T-cell (primary cell): Measurements from ENCODE around the gene SHISAL1. TPM values are rescaled to one million over a fixed set of nuclear protein-coding genes. Genes with fewer than 3 reads are reported as not detected.

Experiments used
- ATAC-seq, 4 experiments: fragments of 200-7000 bp in 3 of 4; fragments of 150-1000 bp in 1 of 4; cut with Tn5 transposase; replicated peaks in 1 of 4; 1 replicate in 3 of 4; 2 replicates in 1 of 4; pipeline ENCODE4 v1.10.0; 2021; ENCODE audit warnings: moderate library complexity in 3 of 4, mild to moderate bottlenecking in 2 of 4, moderate number of reproducible peaks in 1 of 4
- CTCF ChIA-PET, 2 donors: fragments of 300-600 bp; sonication (Branson Sonifier 250); formaldehyde crosslinking; loops; one replicate each; lab custom pipeline; 2022; ENCODE audit warnings: antibody characterized with exemption in 2 of 2; lab: Charles Lee
- POLR2A ChIA-PET, 2 donors: fragments of 300-600 bp; sonication (Branson Sonifier 250); formaldehyde crosslinking; loops; one replicate each; lab custom pipeline; 2022; ENCODE audit warnings: antibody characterized with exemption in 2 of 2; lab: Charles Lee
- DNase-seq, 35 experiments: peaks; one replicate each; pipeline versions ENCODE4 v3.0.0 to v3.0.0-alpha.2; 2013 to 2023
- H3K27ac ChIP-seq: one replicate; pipeline ENCODE4 v1.5.1; 2013; ENCODE audit warnings: low read length
- H3K27me3 ChIP-seq, 2 experiments: replicated peaks in 1 of 2; 1 replicate in 1 of 2; 2 replicates in 1 of 2; pipeline versions ENCODE4 v1.6.1 to v1.7.0; 2013; ENCODE audit warnings: low read length in 1 of 2, mixed read lengths in 1 of 2; ENCODE audit not compliant: control insufficient read depth in 2 of 2, insufficient read depth in 2 of 2; ENCODE audit errors: extremely low read depth in 1 of 2
- H3K36me3 ChIP-seq, 2 donors: 1 replicate in 1 of 2; 2 replicates in 1 of 2; pipeline versions ENCODE4 v1.6.1 to v1.7.0; 2013; ENCODE audit warnings: low read length in 1 of 2; ENCODE audit not compliant: control insufficient read depth in 2 of 2, insufficient read depth in 1 of 2; ENCODE audit errors: extremely low read depth in 1 of 2
- H3K4me1 ChIP-seq, 2 experiments: 1 replicate in 1 of 2; 2 replicates in 1 of 2; pipeline versions ENCODE4 v1.6.1 to v1.7.0; 2013; ENCODE audit warnings: low read length in 2 of 2, mixed read lengths in 1 of 2; ENCODE audit not compliant: insufficient read depth in 2 of 2, control insufficient read depth in 1 of 2; ENCODE audit errors: extremely low read depth in 1 of 2
- H3K4me3 ChIP-seq, 2 donors: 1 replicate in 1 of 2; 2 replicates in 1 of 2; pipeline versions ENCODE4 v1.5.1 to v1.7.0; 2013; ENCODE audit warnings: mild to moderate bottlenecking in 2 of 2, low read length in 1 of 2, moderate library complexity in 1 of 2; ENCODE audit not compliant: control insufficient read depth in 1 of 2; ENCODE audit errors: extremely low read depth in 1 of 2
- H3K9me3 ChIP-seq: 2 replicates; pipeline ENCODE4 v1.7.0; 2013
- H3K27ac Mint-ChIP-seq, 2 donors: one replicate each; pipeline ENCODE4 v1.8.0; 2020 to 2021; ENCODE audit warnings: mild to moderate bottlenecking in 2 of 2, mixed read lengths in 2 of 2
- H3K27me3 Mint-ChIP-seq, 2 donors: one replicate each; pipeline ENCODE4 v1.8.0; 2021 to 2022; ENCODE audit warnings: mixed read lengths in 2 of 2
- H3K36me3 Mint-ChIP-seq: one replicate; pipeline ENCODE4 v1.8.0; 2021; ENCODE audit warnings: mixed read lengths
- H3K4me1 Mint-ChIP-seq, 3 donors: one replicate each; pipeline ENCODE4 v1.8.0; 2020 to 2022; ENCODE audit warnings: mixed read lengths in 3 of 3, mild to moderate bottlenecking in 1 of 3
- H3K4me3 Mint-ChIP-seq, 3 donors: one replicate each; pipeline ENCODE4 v1.8.0; 2020 to 2022; ENCODE audit warnings: mild to moderate bottlenecking in 3 of 3, mixed read lengths in 3 of 3, moderate library complexity in 3 of 3
- H3K9me3 Mint-ChIP-seq, 3 donors: one replicate each; pipeline ENCODE4 v1.8.0; 2020 to 2022; ENCODE audit warnings: mixed read lengths in 3 of 3
- WGBS: methylation state at CpG from one replicate; pipeline ENCODE4 v1.1.5; 2013; ENCODE audit warnings: missing lambda C conversion rate; ENCODE audit not compliant: insufficient coverage; 5-methylcytosine and 5-hydroxymethylcytosine counted together
- total RNA-seq, 35 experiments: library from RNA in 6 of 35; stranded (reverse) in 6 of 35; fragments of 120-200 nt in 1 of 35; gene quantifications; one replicate each; pipeline versions ENCODE4 v1.2.1 to v1.2.4 and lab custom pipeline; 2013 to 2026

Gene SHISAL1
- total RNA-seq, 5 donors from 2014 or later (not counting 1 experiment from before 2014, with no cell fraction given), result 0.03 to 0.06 TPM; not detected in 3

DNA sequence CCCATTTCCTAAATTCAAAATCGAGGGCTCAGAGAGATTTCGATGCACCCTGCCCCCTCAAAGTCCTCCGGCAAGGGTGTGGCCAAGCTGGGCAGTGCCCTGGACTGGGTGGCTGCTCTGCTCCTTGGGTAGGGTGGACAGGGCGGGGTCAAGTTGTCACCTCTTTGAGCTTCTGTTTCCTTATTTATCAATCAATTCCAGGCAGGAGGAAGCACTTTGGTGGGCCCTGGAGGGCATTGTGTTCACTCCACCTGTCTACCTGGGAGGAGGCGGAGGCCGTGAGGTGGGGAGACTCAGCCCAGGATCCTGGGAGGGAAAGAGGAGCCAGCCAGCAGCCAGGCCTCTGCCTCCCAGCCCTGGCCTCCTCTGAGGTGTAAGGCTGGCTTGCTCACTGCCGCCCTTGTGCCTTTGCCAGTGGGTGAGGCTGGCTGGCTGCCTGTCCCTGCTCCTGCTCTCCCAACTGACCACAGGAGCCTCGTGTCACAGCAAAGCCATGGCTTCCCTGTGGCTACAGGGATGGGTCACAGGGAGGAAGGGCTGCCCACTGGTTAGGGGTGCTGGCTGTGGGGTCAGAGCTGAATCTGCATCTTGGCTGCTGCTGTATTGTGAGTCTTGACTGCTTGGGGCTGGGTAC is 25.5 kb upstream of the SHISAL1 start:
- H3K4me3 ChIP-seq, result no peak overlapping the region
- no peaks in the 10 kb centered on the region for H3K36me3 Mint-ChIP-seq
- peaks cover 0 to 38% of the 10 kb centered on the region in 2 experiments for H3K27me3 ChIP-seq
- no peak overlapping the region for H3K4me3 Mint-ChIP-seq
- no peaks in the 10 kb centered on the region for H3K4me1 ChIP-seq
- DNase-seq (no peak), ATAC-seq (no peak)
- H3K27ac Mint-ChIP-seq, result no peak overlapping the region
- WGBS, result 83% methylated on average over 5 of the region's 8 CpGs
- POLR2A ChIA-PET, result no interaction called here
- no peaks in the 10 kb centered on the region for H3K9me3 Mint-ChIP-seq
- H3K36me3 ChIP-seq, result no peaks in the 10 kb centered on the region
- H3K27me3 Mint-ChIP-seq, result no peaks in the 10 kb centered on the region
- H3K27ac ChIP-seq, result no peak overlapping the region
- H3K4me1 Mint-ChIP-seq, result no peaks in the 10 kb centered on the region
- CTCF ChIA-PET, result no interaction called here
- no peaks in the 10 kb centered on the region for H3K9me3 ChIP-seq

DNA sequence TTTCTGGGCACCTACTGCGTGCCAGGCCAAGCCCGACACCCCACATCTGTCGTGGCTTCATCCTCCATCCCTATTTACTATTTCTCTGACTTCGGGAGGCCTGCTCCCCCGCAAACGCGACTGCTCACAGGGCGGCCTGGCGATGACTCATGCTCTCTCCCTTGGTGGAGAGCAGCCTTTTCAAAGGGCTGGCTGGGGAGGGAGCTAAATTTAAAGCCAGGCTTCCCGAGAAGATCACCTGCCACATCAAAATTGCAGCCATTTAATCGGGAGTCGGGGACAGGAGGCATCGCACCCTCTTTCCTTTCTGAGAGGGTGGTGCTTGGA is 24.9 kb upstream of the SHISAL1 start:
- Histone ChIP-seq H3K9me3 (no peaks in the 10 kb centered on the region), H3K27me3 (peaks cover 0 to 45% of the 10 kb centered on the region in 2 experiments), H3K27ac (no peak overlapping the region), H3K36me3 (no peaks in the 10 kb centered on the region), H3K4me1 (no peaks in the 10 kb centered on the region), H3K4me3 (no peak overlapping the region)
- Mint-ChIP-seq H3K4me1 (no peaks in the 10 kb centered on the region), H3K27ac (no peak overlapping the region), H3K4me3 (no peak overlapping the region), H3K36me3 (no peaks in the 10 kb centered on the region), H3K27me3 (no peaks in the 10 kb centered on the region), H3K9me3 (no peaks in the 10 kb centered on the region)
- ChIA-PET CTCF (interaction anchor here in 1 of 2 donors (0.6 kb wide), 1 partner anchor 344 kb away, joined by 3 read pairs; no protein-coding TSS in a partner anchor), POLR2A (no interaction called here)
- DNase-seq (no peak), ATAC-seq (no peak)
- WGBS, result 50% methylated on average over 4 of the region's 13 CpGs

DNA sequence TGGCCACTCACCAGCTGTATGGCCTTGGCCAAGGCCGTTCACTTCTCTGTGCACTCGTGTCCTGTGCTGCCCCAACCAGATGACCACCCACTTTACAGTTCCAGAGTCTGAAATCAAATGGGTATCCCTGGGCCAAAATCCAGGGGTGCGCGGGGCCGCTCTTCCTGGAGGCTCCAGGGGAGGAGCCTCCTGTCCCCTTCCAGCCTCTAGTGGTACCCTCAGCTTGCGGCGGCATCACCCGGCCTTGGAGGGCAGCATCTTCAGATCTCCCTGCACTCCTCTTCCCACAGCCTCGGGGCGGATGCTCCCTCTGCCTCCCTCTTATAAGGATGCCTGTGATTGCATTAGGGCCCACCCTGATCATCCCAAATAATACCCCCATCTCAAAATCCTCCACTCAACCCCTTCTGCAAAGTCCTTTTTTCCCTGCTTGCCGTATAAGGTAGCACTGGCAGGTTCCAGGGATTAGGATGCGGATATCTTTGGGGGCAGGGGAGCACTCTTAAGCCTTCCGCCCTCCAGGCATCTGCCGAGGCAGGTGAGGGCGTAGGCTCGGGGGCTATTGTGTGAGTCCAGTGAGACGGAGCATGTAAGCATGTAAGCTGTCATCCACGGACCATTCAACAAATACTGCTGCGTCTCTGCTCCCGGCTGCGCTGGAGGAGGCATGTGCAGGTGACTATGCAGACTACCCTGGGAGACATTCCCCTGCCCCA is 24.4 kb upstream of the SHISAL1 start:
- Mint-ChIP-seq H3K4me1 (peaks cover 0 to 2% (median 2%) of the 10 kb centered on the region in 3 donors), H3K27me3 (peaks cover 2 to 3% of the 10 kb centered on the region in 2 donors), H3K4me3 (no peak overlapping the region), H3K27ac (no peak overlapping the region), H3K9me3 (no peaks in the 10 kb centered on the region), H3K36me3 (no peaks in the 10 kb centered on the region)
- Histone ChIP-seq H3K36me3 (no peaks in the 10 kb centered on the region), H3K27me3 (peaks cover 0 to 50% of the 10 kb centered on the region in 2 experiments), H3K27ac (no peak overlapping the region), H3K4me1 (peaks cover 0 to 3% of the 10 kb centered on the region in 2 experiments), H3K4me3 (no peak overlapping the region), H3K9me3 (no peaks in the 10 kb centered on the region)
- ChIA-PET POLR2A (no interaction called here), CTCF (interaction anchor here in 1 of 2 donors (0.6 kb wide), 1 partner anchor 344 kb away, joined by 3 read pairs; no protein-coding TSS in a partner anchor)
- no peak for ATAC-seq
- 91% methylated on average over 18 of the region's 21 CpGs for WGBS
- DNase-seq, result no peak

DNA sequence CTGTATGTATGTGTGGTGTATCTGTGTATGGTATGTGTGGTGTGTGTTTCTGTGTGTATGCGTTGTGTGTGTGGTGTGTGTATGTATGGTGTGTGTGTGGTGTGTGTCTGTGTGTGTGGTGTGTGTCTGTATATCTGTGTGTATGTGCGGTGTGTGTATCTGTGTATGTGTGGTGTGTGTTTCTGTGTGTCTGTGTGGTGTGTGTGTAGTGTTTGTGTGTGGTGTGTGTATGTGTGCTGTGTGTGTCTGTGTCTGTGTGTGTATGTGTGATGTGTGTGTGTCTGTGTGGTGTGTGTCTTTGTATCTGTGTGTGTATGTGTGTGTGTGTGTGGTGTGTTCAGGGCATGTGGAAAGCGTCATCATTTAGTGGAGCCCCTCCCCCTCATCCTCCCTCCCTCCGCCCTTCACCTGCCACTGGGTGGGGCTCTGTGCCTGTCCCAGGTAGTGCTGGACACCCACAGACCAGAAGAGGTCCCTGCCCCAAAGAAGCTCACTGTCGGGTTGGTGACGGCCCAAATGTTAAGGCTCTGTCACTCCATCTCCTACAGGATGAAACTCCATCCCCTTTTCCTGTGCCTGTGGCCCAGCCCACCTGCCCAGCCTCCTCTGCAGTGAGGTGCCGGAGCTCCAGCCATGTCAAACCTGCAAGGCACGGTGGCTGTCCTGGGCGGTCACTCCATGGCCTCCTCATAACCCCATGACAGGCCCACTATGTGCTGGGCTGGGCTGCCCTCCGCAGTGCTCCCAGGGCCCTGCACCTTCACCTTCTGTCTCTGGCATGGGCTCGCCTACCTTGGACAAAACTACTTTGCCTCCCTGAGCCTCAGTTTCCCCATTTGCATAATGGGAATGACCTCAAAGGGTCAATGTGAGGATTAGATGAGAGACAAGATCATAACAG is 23.4 kb upstream of the SHISAL1 start:
- H3K9me3 ChIP-seq, result no peaks in the 10 kb centered on the region
- no peaks in the 10 kb centered on the region for H3K36me3 Mint-ChIP-seq
- H3K27ac ChIP-seq, result no peak overlapping the region
- no peak overlapping the region for H3K27ac Mint-ChIP-seq
- H3K4me3 Mint-ChIP-seq, result no peak overlapping the region
- H3K36me3 ChIP-seq, result no peaks in the 10 kb centered on the region
- H3K4me1 Mint-ChIP-seq, result peaks cover 0 to 4% (median 4%) of the 10 kb centered on the region in 3 donors
- DNase-seq, result peak in 1 of 35 experiments; percentile 5
- ATAC-seq, result peak in 1 of 4 experiments; percentile 42
- no peak overlapping the region for H3K4me3 ChIP-seq
- WGBS, result 65% methylated on average over 8 of the region's 11 CpGs
- peaks cover 0 to 5% of the 10 kb centered on the region in 2 experiments for H3K4me1 ChIP-seq
- CTCF ChIA-PET, result no interaction called here
- H3K27me3 ChIP-seq, result peaks cover 0 to 53% of the 10 kb centered on the region in 2 experiments
- H3K9me3 Mint-ChIP-seq, result no peaks in the 10 kb centered on the region
- H3K27me3 Mint-ChIP-seq, result peaks cover 5 to 6% of the 10 kb centered on the region in 2 donors
- POLR2A ChIA-PET, result no interaction called here

DNA sequence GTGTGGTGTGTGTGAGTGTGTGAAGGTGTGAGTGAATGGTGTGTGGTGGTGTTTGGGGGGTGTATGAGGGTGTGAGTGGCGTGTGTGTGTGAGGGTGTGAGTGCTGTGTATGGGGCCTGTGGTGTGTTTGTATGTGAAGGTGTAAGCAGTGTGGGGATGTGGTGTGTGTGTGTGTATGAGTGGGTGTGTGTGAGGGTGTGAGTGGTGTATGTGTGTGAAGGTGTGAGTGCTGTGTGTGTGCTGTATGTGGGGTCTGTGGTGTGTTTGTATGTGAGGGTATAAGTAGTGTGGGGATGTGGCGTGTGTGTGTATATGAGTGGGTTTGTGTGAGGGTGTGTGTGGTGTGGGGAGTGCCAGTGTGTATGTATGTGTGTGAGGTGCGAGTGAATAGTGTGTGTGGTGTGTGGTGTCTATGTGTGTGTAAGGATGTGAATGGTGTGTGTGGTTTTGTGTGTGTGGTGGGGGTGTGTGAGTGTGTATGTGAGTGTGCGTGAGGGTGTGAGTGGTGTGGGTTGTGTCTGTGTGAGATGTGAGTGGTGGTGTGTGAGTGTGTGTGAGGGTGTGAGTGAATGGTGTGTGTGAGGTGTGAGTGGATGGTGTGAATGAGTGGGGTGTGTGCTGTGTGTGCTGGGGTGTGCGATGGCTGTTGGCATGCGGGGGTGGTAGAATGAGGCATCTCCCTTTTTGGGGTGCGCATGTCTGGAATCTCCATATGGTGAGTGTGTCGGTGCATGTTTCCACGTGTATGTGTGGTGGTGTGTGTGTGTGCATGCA is 22.5 kb upstream of the SHISAL1 start:
- no peaks in the 10 kb centered on the region for H3K9me3 ChIP-seq
- CTCF ChIA-PET, result no interaction called here
- no peaks in the 10 kb centered on the region for H3K36me3 ChIP-seq
- Mint-ChIP-seq H3K4me3 (no peak overlapping the region), H3K36me3 (no peaks in the 10 kb centered on the region), H3K9me3 (no peaks in the 10 kb centered on the region), H3K27ac (no peak overlapping the region), H3K27me3 (peaks cover 5 to 8% of the 10 kb centered on the region in 2 donors), H3K4me1 (peaks cover 0 to 6% (median 4%) of the 10 kb centered on the region in 3 donors)
- no peak overlapping the region for H3K27ac ChIP-seq
- DNase-seq, result no peak
- no peak overlapping the region for H3K4me3 ChIP-seq
- ATAC-seq, result no peak
- peaks cover 0 to 9% of the 10 kb centered on the region in 2 experiments for H3K4me1 ChIP-seq
- 92% methylated on average over 9 of the region's 9 CpGs for WGBS
- POLR2A ChIA-PET, result no interaction called here
- H3K27me3 ChIP-seq, result peaks cover 0 to 62% of the 10 kb centered on the region in 2 experiments
